Raji (cell line): Measurements from ENCODE around the gene EFCAB14.

ENCODE experiments used
- POLR2A ChIP-seq: IDR thresholded peaks from 2 replicates; pipeline ENCODE4 v1.6.1; 2011; ENCODE audit warnings: low read depth, low read length, control low read depth; ENCODE audit not compliant: insufficient read depth

The EFCAB14 gene

GRCh38 chr1:46675549-46676314 is 43.2 kb downstream of the EFCAB14 start:
- no peak for TF ChIP-seq POLR2A

DNA sequence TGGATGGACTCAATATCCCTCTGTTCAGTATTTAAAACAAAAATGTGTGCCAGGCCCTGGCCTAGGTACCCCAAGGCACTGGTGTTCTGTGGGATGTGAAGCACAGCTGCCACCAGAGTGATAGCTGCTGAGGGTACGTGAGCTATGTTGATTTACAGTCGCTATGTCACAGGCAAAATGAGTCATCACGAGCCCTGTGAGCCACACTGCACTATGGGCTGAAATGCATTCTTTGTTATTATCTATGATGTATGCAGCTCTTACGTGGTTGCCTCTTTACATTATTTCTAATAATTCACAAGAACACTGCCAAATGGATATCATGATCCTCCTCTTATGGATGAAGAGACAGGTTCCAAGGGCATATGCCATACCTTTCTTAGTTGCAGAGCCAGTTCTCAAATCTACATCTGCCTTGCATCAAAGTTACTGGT is 45.1 kb downstream of the EFCAB14 start:
- TF ChIP-seq POLR2A, result no peak

DNA sequence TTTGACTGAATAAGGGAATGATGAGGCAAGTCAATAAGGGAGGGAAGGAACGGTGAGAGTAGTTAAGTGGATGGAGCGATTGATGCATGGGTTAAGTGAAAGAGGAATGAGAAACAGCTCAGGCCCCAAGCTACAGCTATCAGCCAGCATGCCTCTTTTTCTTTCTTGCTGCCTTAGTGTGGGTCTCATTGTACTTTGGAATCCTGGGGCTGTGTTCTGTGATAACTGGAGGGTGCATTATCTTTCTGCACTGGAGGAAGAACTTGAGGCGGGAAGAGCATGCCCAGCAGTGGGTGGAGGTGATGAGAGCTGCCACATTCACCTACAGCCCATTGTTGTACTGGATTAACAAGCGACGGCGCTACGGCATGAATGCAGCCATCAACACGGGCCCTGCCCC is 46.2 kb downstream of the EFCAB14 start:
- TF ChIP-seq POLR2A, result no peak

DNA sequence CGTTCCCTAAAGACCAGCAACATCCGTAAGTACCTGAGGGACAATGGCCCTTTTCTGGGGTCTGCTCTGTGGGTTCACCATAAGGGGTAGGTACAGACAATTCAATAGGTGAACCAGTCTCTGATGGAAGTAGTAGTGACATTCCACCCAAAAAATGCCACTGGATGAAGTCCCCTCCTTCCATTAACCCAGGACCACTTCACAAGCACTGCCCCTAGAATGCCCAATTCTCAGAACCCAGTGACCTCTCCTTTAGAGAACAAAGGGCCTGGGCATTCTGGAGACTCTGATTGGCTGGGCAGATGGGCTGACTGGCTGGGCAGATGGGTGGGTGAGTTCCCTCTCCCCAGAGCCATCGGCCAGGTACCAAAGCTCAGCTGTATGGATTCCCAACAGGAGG is 47.4 kb downstream of the EFCAB14 start, which contains the start of gene TEX38:
TEX38 (plus strand) TSS at position 301 of the 400 bp plus-strand sequence; CDS start at position 382, 81 bp downstream.
- TF ChIP-seq POLR2A, result no peak

- TF ChIP-seq POLR2A, result no peak
Measured at GRCh38 chr1:46670134-46670533, 48.8 kb downstream of the EFCAB14 start.

GRCh38 chr1:46667782-46668760 is 50.8 kb downstream of the EFCAB14 start, which contains the start of gene ATPAF1:
Gene ATPAF1 (minus strand): TSS chr1:46668364. CDS start chr1:46668322, 42 bp downstream.
- peak; percentile 51 for TF ChIP-seq POLR2A

- no peak for TF ChIP-seq POLR2A
Measured at GRCh38 chr1:46665983-46666382, 52.9 kb downstream of the EFCAB14 start.

- no peak for TF ChIP-seq POLR2A
Measured at GRCh38 chr1:46659307-46659870, 59.5 kb downstream of the EFCAB14 start.

DNA sequence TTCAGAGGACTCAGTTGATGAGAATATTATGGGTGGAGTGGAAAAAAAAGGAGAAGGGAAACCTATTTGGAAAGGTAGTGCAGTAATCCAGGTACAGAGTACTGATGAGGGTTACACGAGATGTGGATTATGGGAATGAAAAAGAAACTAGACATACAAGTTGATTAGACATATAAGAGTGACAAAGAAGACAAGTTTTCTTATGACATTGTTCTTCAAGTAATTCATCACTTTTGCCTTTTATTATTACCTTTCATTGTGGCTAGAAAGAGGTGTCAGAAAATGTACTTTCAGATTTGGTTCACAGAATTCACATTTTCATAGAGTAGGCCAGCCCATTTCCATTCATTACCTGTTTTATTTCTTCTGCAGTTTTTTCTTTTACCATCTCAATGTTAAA is 61.1 kb downstream of the EFCAB14 start:
- no peak for TF ChIP-seq POLR2A

- no peak for TF ChIP-seq POLR2A
Measured at GRCh38 chr1:46656643-46657042, 62.3 kb downstream of the EFCAB14 start.

DNA sequence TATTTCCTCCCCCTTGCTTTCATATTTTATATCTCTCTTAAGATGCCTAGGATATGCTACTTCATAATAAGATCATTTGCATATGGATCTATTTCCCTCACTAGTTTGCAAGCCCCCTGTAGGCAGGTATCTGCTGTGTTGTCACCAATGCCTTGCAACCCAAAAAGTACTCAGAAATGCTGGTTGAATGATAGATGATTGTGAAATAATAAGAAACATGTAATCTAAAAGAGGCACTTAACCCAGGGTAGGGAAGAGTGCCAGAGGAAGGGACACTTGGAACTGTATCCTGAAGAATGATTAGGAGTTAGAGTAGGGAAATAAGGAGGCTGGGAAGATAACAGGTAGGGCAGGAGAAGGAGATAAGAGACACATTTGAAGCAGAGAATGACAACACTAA is 63.1 kb downstream of the EFCAB14 start:
- TF ChIP-seq POLR2A, result no peak

- no peak for TF ChIP-seq POLR2A
Measured at GRCh38 chr1:46654012-46654411, 64.9 kb downstream of the EFCAB14 start.

DNA sequence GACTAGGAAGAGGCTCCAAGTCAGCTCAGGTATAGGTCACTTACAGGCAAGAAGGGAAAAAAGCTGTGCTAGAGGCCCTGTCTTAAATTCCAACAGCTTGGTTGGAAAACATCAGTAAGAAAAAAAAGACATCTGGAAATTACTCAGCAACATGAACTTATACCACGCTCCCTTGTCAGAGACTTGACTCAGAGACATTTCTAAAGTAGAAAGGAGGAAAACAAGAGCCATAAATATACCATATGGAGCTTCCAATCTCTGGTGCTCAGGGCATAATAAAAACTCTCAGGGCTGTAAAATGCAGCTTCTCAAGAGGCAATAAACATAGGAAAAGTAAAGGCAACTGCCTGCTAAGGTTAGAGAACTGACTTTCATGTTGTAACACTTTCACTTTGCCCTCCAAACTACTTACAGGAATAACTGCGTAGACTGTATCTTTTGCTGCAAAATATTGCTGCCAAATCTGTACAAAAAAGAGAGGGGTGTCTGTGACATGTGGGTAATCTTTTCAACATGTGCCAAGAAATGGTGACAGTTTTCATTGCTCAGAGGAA is 65.4 kb downstream of the EFCAB14 start:
- TF ChIP-seq POLR2A, result no peak

DNA sequence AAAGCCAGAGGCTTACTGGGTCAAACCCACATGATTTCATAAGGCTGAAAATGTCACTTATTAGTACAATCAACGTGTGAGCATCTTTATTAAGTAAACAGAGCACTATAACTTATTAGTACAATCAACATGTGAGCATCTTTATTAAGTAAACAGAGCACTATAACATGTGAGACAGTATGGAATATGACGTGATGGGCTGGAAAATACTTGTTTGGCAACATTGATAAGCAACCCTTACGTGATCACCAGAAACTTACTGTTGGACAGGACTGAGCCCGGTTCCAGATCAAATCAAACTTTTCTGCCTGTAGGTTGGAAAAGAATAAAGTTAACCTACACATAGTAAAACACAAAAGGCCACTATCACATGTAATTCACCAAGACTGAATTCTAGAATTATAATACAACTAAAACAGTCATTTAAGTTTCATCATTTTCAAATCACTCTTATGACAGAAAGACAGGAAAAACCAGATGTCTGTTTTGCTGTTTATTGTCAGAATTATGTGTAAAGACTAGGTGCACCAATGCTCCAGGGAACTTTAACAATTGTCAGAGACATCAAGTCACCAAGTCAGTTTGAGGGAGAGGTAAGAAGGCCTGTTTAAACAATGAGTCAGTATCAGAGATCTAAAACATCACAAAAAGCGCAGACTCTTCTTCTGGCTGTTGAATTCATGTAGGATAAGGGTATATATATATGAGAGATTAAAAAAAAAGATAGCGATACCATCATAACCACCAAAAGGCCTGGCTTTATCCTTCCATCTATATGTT is 66.4 kb downstream of the EFCAB14 start:
- no peak for TF ChIP-seq POLR2A

GRCh38 chr1:46650491-46650890 is 68.4 kb downstream of the EFCAB14 start:
- TF ChIP-seq POLR2A, result no peak

DNA sequence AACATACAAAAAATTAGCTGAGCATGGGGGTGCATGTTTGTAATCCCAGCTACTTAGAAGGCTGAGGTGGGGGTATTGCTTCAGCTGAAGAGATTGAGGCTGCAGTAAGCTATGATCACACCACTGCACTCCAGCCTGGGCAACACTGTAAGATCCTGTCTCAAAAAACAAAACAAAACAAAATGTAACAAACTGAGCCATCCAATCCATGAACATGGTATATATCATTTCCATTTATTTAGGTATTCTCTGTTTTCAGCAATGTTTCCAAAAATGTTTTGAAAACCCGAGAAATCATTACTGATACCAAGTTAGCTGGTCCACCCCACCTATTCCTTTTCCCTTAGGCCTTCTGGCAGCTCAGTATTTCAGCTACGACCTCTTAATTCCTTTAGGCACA is 69.2 kb downstream of the EFCAB14 start:
- no peak for TF ChIP-seq POLR2A
